ENCODE measurements around the gene TUBGCP6. TPM values are rescaled to one million over a fixed set of nuclear protein-coding genes. Genes with fewer than 3 reads are reported as not detected.
"Not testable (repeated sequence)": the region's sequence is repeated elsewhere in the genome, so short reads cannot be mapped to it uniquely, and the experiment has no call there.

The TUBGCP6 gene
- total and polyA plus RNA-seq, 2 donors from 2014 or later: 19.2 to 52.0 TPM

DNA sequence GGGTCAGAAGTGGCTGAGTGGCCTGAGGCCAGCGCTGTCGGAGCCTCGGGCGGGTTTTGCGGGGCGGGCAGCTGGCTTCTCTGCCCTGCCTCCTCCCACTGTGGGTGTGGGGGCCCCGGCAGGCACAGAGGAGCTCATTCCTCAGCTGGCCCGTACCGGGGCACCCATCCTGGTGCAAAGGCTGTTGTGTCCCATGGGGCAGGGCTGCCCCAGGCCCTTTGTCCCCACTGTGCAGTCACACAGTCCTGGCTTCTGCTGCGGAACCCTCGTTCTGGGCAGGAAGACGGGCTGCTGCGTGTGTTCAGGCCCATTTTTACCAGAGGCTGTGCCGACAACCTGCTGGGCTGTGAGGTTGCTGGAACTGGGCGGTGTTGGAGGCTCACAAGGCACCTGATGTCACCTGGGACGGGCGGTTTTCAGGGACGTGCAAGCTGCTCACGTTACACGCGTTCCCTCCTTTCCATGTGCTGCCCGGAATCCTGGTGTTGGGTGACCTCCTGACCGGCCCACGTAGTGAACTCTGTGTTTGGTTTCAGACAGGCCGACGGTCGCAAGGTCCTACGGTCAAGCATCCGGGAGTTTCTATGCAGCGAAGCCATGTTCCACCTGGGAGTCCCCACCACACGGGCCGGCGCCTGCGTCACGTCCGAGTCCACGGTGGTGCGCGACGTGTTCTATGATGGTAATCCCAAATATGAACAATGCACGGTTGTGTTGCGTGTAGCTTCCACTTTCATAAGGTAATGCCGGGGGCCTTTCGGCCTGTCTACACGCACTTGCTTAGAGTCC is 38.8 kb downstream of the TUBGCP6 start:
- no peaks in the 10 kb centered on the region for H3K27me3 ChIP-seq (ENCODE audit: control insufficient read depth, insufficient read depth, low read length)
- peak in 1 of 5 donors; percentile 74 for DNase-seq
- no peak overlapping the region for H3K4me3 ChIP-seq (ENCODE audit: low read length in 3 of 3)
- H3K9me3 ChIP-seq (ENCODE audit: control insufficient read depth in 2 of 3, insufficient read depth in 1 of 3, low read length in 3 of 3): no peaks in the 10 kb centered on the region
- peaks cover 0 to 19% (median 8%) of the 10 kb centered on the region in 3 donors for H3K36me3 ChIP-seq (ENCODE audit: control insufficient read depth in 2 of 3, insufficient read depth in 3 of 3, low read length in 3 of 3)
- no peak overlapping the region for H3K27ac ChIP-seq (ENCODE audit: low read depth in 2 of 2, low read length in 2 of 2)
- H3K4me1 ChIP-seq (ENCODE audit: control insufficient read depth in 2 of 3, insufficient read depth in 2 of 3, low read depth in 1 of 3, low read length in 3 of 3): peaks cover 0 to 24% (median 15%) of the 10 kb centered on the region in 3 donors
- intact Hi-C loops (cut with DNase I): no loop called here
- H3K9ac ChIP-seq (ENCODE audit: low read length in 3 of 3): no peak overlapping the region
- TF ChIP-seq CTCF (IDR thresholded peaks at IDR 0.05; ENCODE audit: borderline replicate concordance, extremely low read depth, insufficient read depth): no peak
- FAIRE-seq: no peak

DNA sequence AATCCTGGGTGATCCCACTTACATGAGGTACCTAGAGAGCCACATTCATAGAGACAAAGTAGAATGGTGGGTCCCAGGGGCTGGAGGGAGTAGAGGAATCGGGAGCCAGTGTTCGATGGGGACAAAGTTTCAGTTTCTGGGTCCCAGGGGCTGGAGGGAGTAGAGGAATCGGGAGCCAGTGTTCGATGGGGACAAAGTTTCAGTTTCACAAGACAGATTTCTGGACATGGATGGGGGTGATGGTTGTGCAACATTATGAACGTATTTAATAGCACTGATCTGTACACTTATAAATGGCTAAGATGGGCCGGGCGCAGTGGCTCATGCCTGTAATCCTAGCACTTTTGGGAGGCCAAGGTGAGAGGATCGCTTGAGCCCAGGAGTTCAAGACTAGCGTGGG is 39.8 kb downstream of the TUBGCP6 start:
- intact Hi-C loops (cut with DNase I); FAIRE-seq; H3K9me3 ChIP-seq (ENCODE audit: control insufficient read depth in 2 of 3, insufficient read depth in 1 of 3, low read length in 3 of 3); H3K27ac ChIP-seq (ENCODE audit: low read depth in 2 of 2, low read length in 2 of 2); H3K9ac ChIP-seq (ENCODE audit: low read length in 3 of 3); H3K27me3 ChIP-seq (ENCODE audit: control insufficient read depth, insufficient read depth, low read length); H3K4me3 ChIP-seq (ENCODE audit: low read length in 3 of 3): not testable (repeated sequence)
- peaks cover 0 to 24% (median 15%) of the 10 kb centered on the region in 3 donors for H3K4me1 ChIP-seq (ENCODE audit: control insufficient read depth in 2 of 3, insufficient read depth in 2 of 3, low read depth in 1 of 3, low read length in 3 of 3)
- H3K36me3 ChIP-seq (ENCODE audit: control insufficient read depth in 2 of 3, insufficient read depth in 3 of 3, low read length in 3 of 3): peaks cover 0 to 12% (median 5%) of the 10 kb centered on the region in 3 donors
- DNase-seq: peak in 1 of 5 donors; percentile 50

DNA sequence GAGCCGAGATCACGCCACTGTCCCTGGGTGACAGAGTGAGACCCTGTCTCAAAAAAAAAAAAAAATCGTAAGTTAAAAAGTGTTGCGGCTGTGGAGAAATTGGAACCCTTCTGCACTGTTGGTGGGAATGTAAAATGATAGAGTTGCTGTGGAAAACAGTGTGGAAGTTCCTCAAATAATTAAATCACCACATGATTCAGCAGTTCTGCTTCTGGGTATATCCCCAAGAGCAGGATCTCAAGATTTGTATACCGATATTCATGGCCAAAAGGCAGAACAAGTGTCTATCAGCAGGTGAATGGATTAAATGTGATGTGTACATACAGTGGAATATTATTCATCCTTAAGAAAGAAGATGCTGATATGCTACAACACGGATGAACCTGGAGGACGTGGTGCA is 40.3 kb downstream of the TUBGCP6 start:
- DNase-seq (no peak), FAIRE-seq (no peak)
- Histone ChIP-seq H3K36me3 (ENCODE audit: control insufficient read depth in 2 of 3, insufficient read depth in 3 of 3, low read length in 3 of 3) (peaks cover 0 to 12% (median 5%) of the 10 kb centered on the region in 3 donors), H3K4me3 (ENCODE audit: low read length in 3 of 3) (no peak overlapping the region), H3K9ac (ENCODE audit: low read length in 3 of 3) (no peak overlapping the region), H3K27me3 (ENCODE audit: control insufficient read depth, insufficient read depth, low read length) (no peaks in the 10 kb centered on the region), H3K4me1 (ENCODE audit: control insufficient read depth in 2 of 3, insufficient read depth in 2 of 3, low read depth in 1 of 3, low read length in 3 of 3) (peaks cover 0 to 24% (median 18%) of the 10 kb centered on the region in 3 donors), H3K27ac (ENCODE audit: low read depth in 2 of 2, low read length in 2 of 2) (no peak overlapping the region), H3K9me3 (ENCODE audit: control insufficient read depth in 2 of 3, insufficient read depth in 1 of 3, low read length in 3 of 3) (no peaks in the 10 kb centered on the region)
- intact Hi-C loops (cut with DNase I): no loop called here
- TF ChIP-seq CTCF (IDR thresholded peaks at IDR 0.05; ENCODE audit: borderline replicate concordance, extremely low read depth, insufficient read depth): no peak

- Histone ChIP-seq H3K9ac (ENCODE audit: low read length in 3 of 3) (no peak overlapping the region), H3K9me3 (ENCODE audit: control insufficient read depth in 2 of 3, insufficient read depth in 1 of 3, low read length in 3 of 3) (no peaks in the 10 kb centered on the region), H3K27me3 (ENCODE audit: control insufficient read depth, insufficient read depth, low read length) (no peaks in the 10 kb centered on the region), H3K4me1 (ENCODE audit: control insufficient read depth in 2 of 3, insufficient read depth in 2 of 3, low read depth in 1 of 3, low read length in 3 of 3) (peaks cover 0 to 24% (median 19%) of the 10 kb centered on the region in 3 donors), H3K4me3 (ENCODE audit: low read length in 3 of 3) (no peak overlapping the region), H3K36me3 (ENCODE audit: control insufficient read depth in 2 of 3, insufficient read depth in 3 of 3, low read length in 3 of 3) (peaks cover 0 to 8% (median 5%) of the 10 kb centered on the region in 3 donors), H3K27ac (ENCODE audit: low read depth in 2 of 2, low read length in 2 of 2) (no peak overlapping the region)
- FAIRE-seq (no peak), DNase-seq (no peak)
- intact Hi-C loops (cut with DNase I): no loop called here
- no peak for TF ChIP-seq CTCF (IDR thresholded peaks at IDR 0.05; ENCODE audit: borderline replicate concordance, extremely low read depth, insufficient read depth)
Observed at GRCh38 chr22:50203288-50203687, 41.5 kb downstream of the TUBGCP6 start.
